Fibroblast of lung (primary cell): ENCODE results near the gene ATXN1.

Experiments
- EZH2 ChIP-seq: IDR thresholded peaks from 2 replicates; pipeline ENCODE4 v1.5.1; 2012; ENCODE audit warnings: low read length, control low read depth, mild to moderate bottlenecking; ENCODE audit errors: missing control alignments
- TF ChIP-seq, protein P1 (sequence below), 2 donors: IDR thresholded peaks in 1 of 2; conservative IDR thresholded peaks in 1 of 2; 1 replicate in 1 of 2; 2 replicates in 1 of 2; pipeline ENCODE4 v1.5.1; 2011 to 2012; ENCODE audit warnings: low read length in 2 of 2, control low read depth in 1 of 2, inconsistent platforms in 1 of 2, low read depth in 1 of 2, mild to moderate bottlenecking in 1 of 2

DNA sequence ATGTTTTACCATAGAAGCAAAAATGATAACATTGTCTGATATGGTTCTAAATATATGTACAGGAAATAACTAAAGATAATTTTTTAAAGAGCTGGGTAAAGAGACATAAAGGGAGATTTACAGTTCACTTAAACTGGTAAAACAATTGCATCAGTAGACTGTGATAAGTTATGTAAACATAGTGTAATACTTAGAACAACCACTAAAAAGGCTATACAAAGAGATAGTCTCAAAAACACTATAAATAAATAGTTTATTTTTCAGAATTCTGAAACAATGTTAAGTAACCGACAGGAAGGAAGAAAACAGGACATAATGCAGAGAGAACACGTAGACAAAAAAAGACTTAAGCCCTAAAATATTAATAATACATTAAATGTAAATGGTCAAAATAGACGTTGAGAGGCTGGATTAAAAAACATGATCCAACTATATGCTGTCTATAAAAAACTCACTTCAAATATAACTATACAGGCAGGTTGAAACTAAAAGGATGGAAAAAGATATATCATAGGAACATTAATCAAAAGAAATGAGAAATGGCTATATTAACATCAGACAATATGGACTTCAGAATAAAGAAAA, 32.7 kb upstream of the ATXN1 start:
- TF ChIP-seq, protein P1, sequence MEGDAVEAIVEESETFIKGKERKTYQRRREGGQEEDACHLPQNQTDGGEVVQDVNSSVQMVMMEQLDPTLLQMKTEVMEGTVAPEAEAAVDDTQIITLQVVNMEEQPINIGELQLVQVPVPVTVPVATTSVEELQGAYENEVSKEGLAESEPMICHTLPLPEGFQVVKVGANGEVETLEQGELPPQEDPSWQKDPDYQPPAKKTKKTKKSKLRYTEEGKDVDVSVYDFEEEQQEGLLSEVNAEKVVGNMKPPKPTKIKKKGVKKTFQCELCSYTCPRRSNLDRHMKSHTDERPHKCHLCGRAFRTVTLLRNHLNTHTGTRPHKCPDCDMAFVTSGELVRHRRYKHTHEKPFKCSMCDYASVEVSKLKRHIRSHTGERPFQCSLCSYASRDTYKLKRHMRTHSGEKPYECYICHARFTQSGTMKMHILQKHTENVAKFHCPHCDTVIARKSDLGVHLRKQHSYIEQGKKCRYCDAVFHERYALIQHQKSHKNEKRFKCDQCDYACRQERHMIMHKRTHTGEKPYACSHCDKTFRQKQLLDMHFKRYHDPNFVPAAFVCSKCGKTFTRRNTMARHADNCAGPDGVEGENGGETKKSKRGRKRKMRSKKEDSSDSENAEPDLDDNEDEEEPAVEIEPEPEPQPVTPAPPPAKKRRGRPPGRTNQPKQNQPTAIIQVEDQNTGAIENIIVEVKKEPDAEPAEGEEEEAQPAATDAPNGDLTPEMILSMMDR (conservative IDR thresholded peaks at IDR 0.05 in 1 of 2, IDR thresholded peaks at IDR 0.05 in 1 of 2; ENCODE audit: low read depth in 1 of 2, low read length in 2 of 2) = no peak
- TF ChIP-seq EZH2 = no peak
